T-helper 17 cell (primary cell): ENCODE data around the gene MGLL. TPM values are rescaled to one million over a fixed set of nuclear protein-coding genes. Genes with fewer than 3 reads are reported as not detected.

Experiments
- ATAC-seq: fragments of 150-1000 bp; cut with Tn5 transposase; 2 replicates; pipeline ENCODE4 v1.10.0; 2021; ENCODE audit warnings: mild to moderate bottlenecking, moderate library complexity
- DNase-seq, 3 donors: peaks; one replicate each; pipeline versions ENCODE4 v3.0.0 to v3.0.0-alpha.2; 2020 to 2021
- H3K9me3 ChIP-seq: one replicate; pipeline ENCODE4 v1.7.0; 2013; ENCODE audit warnings: low read length, mild to moderate bottlenecking; ENCODE audit not compliant: control insufficient read depth, poor library complexity, severe bottlenecking
- H3K27ac Mint-ChIP-seq: one replicate; pipeline ENCODE4 v1.8.0; 2022; ENCODE audit warnings: mild to moderate bottlenecking, moderate library complexity, mixed read lengths
- H3K27me3 Mint-ChIP-seq: one replicate; pipeline ENCODE4 v1.8.0; 2022; ENCODE audit warnings: mixed read lengths
- H3K36me3 Mint-ChIP-seq: one replicate; pipeline ENCODE4 v1.8.0; 2022; ENCODE audit warnings: low read depth, mixed read lengths
- H3K4me1 Mint-ChIP-seq: one replicate; pipeline ENCODE4 v1.8.0; 2022; ENCODE audit warnings: mild to moderate bottlenecking, mixed read lengths
- H3K4me3 Mint-ChIP-seq: one replicate; pipeline ENCODE4 v1.8.0; 2022; ENCODE audit warnings: mild to moderate bottlenecking, moderate library complexity, mixed read lengths
- total RNA-seq, 4 donors: library from RNA in 2 of 4; stranded (reverse) in 2 of 4; gene quantifications; one replicate each; pipeline ENCODE4 v1.2.3 and lab custom pipeline; 2022 to 2026

Gene MGLL
- total RNA-seq, 2 donors from 2014 or later = 3.3 to 28.7 TPM

DNA sequence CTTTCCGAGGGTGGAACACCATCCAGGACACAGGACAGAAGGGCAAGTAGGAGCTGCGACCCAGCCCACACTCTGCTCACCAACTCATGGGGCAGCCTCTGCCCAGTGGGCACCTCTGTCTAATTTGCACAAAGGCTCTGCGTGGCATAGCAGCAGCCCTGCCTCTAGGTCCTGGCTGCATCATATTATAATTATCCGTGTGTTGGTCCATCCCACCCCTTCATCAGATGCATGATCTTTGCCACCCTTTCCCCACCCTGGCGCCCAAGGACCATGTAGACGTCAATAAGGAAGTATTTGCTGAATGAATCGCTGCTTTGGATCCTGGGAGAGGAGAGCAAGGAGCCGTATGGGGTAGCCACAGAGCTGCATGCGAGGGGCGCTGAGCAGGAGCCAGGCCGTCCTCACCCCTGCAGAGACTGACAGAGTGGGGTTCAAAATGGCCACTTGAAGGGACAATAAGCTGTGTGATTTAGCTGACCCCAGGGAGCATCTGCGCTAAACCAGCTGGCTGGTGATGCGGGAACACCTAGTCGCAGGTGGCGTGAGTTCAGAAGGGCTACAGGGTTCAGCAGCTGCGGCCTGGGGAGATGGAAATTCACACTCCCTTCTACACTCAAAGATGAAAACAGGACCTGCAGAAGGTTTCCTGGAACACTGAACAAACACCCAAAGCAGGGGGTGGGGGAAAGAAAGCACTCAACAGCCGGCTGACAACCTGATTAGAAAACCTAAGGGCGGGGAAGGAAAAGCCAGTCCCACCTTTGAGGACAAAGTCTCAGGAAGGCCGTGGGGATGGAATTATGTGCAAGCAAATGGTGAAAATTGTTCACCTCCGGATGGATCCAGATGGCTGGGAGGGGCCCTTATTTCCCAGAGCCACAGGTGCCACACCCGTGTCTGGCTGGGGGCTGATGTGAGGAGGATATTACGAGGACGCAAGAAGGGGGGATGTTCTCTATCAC lies 6.4 kb downstream of the MGLL start:
- ATAC-seq = no peak
- H3K36me3 Mint-ChIP-seq = peaks cover 3% of the 10 kb centered on the region
- no peak for DNase-seq
- H3K27me3 Mint-ChIP-seq = peaks cover 53% of the 10 kb centered on the region
- peaks cover 3% of the 10 kb centered on the region for H3K9me3 ChIP-seq
- H3K4me1 Mint-ChIP-seq = peaks cover 4% of the 10 kb centered on the region
- no peak overlapping the region for H3K27ac Mint-ChIP-seq
- no peak overlapping the region for H3K4me3 Mint-ChIP-seq

DNA sequence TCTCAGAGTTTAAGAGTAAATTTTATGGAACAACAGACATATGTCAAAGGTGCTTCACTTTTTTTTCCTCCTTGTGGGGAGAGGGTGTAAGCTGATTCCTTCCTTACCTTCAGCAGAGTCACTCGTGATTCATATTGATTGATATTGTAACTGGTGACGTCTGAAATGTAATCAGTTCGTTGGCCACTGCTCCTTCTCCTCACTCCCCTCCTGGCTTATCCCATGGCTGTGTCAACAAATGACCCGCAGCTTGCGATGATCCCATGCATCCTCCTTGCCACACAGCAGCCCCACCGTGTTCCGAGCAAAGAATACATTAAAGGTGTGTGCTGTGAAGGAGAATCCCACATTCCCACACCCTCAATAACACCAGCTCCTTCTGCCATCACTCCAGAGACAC lies 7.3 kb downstream of the MGLL start:
- H3K9me3 ChIP-seq = peaks cover 3% of the 10 kb centered on the region
- ATAC-seq (no peak), DNase-seq (no peak)
- H3K27ac Mint-ChIP-seq = no peak overlapping the region
- peaks cover 3% of the 10 kb centered on the region for H3K36me3 Mint-ChIP-seq
- peaks cover 49% of the 10 kb centered on the region for H3K27me3 Mint-ChIP-seq
- no peak overlapping the region for H3K4me3 Mint-ChIP-seq
- no peaks in the 10 kb centered on the region for H3K4me1 Mint-ChIP-seq

DNA sequence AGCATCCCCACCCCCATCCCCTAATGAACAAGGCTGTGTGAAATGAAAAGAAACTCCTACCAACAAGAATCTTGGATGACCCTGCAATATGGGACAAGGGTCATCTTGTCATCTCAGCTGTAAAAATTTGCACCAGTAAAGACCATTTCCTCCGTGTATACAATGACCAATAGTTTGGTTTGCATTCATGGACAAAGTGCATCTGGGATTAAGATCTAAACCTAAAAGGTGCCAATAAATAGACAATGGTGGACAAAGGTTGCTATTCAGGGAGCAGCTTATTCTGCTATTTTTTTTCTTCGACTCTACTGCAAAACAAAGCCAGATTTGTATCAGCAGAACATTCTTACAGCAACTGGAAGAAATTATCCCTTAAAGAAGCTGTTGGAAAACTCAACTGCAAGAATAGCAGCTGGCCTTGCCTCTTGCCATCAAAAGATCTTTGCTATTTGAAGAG lies 8.0 kb downstream of the MGLL start:
- H3K27ac Mint-ChIP-seq = no peak overlapping the region
- ATAC-seq (no peak), DNase-seq (no peak)
- peaks cover 46% of the 10 kb centered on the region for H3K27me3 Mint-ChIP-seq
- H3K4me3 Mint-ChIP-seq = no peak overlapping the region
- H3K9me3 ChIP-seq = peaks cover 3% of the 10 kb centered on the region
- peaks cover 3% of the 10 kb centered on the region for H3K36me3 Mint-ChIP-seq
- no peaks in the 10 kb centered on the region for H3K4me1 Mint-ChIP-seq

DNA sequence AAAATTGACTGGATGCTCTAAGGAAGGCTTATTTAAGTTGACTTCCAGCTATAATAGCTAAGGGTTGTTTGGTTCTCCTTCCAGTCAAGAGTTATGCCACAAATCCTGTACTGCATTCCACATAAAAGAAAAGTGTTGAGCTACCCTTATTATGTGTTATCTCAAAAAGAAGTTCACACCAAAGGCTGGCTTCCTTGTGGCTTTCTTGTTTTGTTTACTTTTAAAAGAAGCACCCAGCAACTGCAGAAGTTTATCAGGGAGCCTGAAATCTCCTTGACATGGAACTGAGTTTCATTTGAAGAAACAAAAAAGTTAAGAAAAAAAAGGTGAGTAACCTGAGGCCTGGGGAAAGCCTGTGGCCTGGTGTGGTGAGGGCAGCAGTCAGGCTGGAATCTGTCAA lies 10.2 kb downstream of the MGLL start:
- Mint-ChIP-seq H3K27ac (no peak overlapping the region), H3K4me3 (no peak overlapping the region), H3K4me1 (peaks cover 3% of the 10 kb centered on the region), H3K36me3 (peaks cover 3% of the 10 kb centered on the region), H3K27me3 (peaks cover 46% of the 10 kb centered on the region)
- no peak for DNase-seq
- H3K9me3 ChIP-seq = peaks cover 3% of the 10 kb centered on the region
- ATAC-seq = no peak

DNA sequence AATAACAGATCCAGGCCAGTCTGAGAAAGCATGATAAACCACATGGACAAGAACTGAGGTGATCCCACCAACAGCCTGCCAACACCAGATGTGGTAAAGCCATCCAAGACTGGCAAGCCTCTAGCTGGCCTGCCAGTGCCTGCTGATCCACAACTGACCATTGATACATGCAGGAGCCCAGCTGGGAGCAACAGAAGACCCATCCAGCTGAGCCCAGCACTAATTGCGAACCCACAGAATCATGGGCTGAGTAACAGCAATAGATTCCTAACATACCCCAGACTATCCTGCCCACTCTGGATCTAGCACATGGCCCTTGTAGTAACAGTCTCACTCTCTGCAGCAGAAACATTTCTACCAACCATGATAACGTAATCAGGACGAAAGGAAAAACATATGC lies 10.6 kb downstream of the MGLL start:
- H3K27ac Mint-ChIP-seq = no peak overlapping the region
- peaks cover 42% of the 10 kb centered on the region for H3K27me3 Mint-ChIP-seq
- peaks cover 3% of the 10 kb centered on the region for H3K4me1 Mint-ChIP-seq

DNA sequence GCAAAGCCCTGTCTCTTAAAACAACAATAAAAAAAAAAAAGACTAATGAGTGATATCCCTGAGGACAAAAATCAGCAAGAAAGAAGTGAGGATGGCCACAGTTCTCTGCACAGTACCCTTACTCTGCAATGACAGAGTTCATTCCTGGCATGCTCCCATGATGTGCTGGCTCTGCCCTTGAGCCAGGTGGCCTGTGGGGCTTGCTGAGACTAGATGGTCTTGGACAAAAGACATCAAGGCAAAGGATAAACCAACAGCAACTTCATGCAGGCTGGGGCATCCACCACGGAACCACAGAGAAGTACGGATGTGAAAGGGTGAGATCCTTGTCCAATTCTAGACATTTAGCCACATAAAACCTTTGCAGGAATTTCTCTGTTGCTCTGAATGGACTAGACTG lies 12.7 kb downstream of the MGLL start:
- H3K9me3 ChIP-seq = peaks cover 3% of the 10 kb centered on the region
- H3K27ac Mint-ChIP-seq = no peak overlapping the region
- ATAC-seq (no peak), DNase-seq (no peak)
- peaks cover 2% of the 10 kb centered on the region for H3K36me3 Mint-ChIP-seq
- H3K27me3 Mint-ChIP-seq = peaks cover 29% of the 10 kb centered on the region
- H3K4me3 Mint-ChIP-seq = no peak overlapping the region
- H3K4me1 Mint-ChIP-seq = peaks cover 3% of the 10 kb centered on the region

More for the DNA sequence above, 10.6 kb downstream of the MGLL start:
- ATAC-seq (no peak), DNase-seq (no peak)
- H3K36me3 Mint-ChIP-seq = no peaks in the 10 kb centered on the region
- peaks cover 3% of the 10 kb centered on the region for H3K9me3 ChIP-seq
- no peak overlapping the region for H3K4me3 Mint-ChIP-seq

DNA sequence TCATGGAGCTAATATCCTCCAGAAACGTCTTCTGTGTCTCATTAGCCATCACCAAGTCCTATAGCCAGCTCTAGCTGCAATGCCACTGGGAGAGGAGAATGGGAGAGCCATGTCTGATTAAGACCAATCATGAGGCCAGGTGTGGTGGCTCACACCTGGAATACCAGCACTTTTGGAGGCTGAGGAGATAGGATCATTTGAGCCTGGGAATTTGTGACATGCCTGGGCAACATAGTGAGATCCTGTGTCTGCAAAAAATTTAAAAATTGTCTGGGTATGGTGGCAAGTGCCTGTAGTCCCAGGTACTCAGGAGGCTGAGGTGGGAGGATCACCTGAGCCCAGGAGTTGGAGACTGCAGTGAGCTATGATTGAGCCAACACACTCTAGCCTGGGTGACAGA lies 13.1 kb downstream of the MGLL start:
- Mint-ChIP-seq H3K4me1 (peaks cover 3% of the 10 kb centered on the region), H3K4me3 (no peak overlapping the region), H3K36me3 (peaks cover 2% of the 10 kb centered on the region), H3K27ac (no peak overlapping the region), H3K27me3 (peaks cover 25% of the 10 kb centered on the region)
- peaks cover 3% of the 10 kb centered on the region for H3K9me3 ChIP-seq
- ATAC-seq = no peak
- DNase-seq = no peak

DNA sequence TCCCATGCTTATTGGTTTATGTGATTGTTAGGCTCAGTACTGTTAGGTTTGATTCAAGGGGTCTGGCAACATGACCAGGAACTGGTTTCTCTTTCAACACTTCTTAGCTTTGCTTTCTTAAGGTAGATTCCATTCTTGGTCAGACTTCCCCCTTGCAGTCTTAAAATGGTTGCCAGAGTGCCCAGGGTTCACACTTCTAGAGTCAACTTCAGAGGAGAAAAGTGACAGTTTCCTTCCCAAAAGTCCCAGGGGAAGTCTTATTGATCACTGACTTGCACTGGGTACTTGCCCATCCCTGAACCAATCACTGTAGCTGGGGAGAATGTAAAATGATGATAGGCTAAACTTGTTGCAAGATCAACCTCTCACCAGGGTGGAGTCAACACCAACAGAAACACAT lies 14.1 kb downstream of the MGLL start:
- DNase-seq (no peak), ATAC-seq (no peak)
- H3K9me3 ChIP-seq = peaks cover 3% of the 10 kb centered on the region
- Mint-ChIP-seq H3K4me1 (peaks cover 3% of the 10 kb centered on the region), H3K27ac (no peak overlapping the region), H3K36me3 (peaks cover 2% of the 10 kb centered on the region), H3K27me3 (peaks cover 15% of the 10 kb centered on the region), H3K4me3 (no peak overlapping the region)

DNA sequence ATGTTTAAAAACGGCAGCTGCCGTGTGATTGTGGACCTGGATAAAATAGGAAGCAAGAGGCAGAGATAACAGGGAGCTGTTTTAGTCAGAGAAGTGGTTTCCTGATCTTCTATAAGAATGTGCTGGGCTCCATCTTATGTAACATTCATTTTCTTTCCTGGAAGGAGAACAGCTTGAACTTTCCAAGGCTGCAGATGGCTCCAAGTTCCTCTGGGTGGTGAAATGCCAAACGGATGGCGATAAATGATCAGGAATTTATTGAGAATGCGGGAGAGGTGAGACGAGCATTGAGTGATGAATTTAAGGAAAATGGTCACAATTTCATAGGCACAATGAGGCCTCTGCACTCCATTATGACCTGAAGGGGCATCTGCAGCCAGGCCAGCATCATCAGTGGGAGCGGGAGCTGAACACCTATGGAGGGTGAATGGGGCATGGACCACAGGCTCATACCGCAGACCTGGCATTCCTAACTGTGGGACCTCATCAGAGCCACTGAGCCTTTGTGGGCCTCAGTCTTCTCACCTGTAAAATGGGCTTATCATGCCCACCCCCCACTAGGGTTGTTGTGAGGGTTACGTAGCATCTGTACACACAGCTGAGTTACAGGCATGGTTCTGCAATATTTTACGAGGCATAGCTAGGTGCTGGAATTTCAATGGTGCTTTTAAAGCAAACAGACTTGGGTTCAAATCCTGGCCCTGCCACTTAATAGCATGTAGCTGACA lies 17.1 kb downstream of the MGLL start:
- H3K27me3 Mint-ChIP-seq = peaks cover 9% of the 10 kb centered on the region
- ATAC-seq (no peak), DNase-seq (no peak)
- H3K27ac Mint-ChIP-seq = no peak overlapping the region
- H3K36me3 Mint-ChIP-seq = peaks cover 2% of the 10 kb centered on the region
- H3K4me3 Mint-ChIP-seq = no peak overlapping the region
- H3K4me1 Mint-ChIP-seq = peaks cover 9% of the 10 kb centered on the region
- no peaks in the 10 kb centered on the region for H3K9me3 ChIP-seq

DNA sequence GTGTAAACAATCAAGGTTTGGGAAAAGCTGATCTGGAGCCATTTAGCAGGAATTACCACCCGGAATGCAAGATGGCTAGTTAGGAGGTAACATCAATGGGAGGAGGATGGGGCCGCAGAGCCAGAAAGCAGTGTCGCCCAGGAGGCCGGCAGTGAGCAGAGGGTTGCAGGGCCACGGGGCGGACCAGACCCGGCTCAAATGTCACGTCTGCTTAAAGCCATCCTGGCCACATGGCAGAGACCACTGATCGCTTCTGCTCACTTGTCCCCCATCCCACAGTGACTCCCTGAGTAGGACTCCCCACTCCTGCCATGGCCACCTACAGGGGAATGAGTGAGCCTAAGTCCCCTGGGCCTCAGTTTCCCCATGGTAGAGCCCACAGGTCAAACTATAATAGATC lies 18.2 kb downstream of the MGLL start:
- ATAC-seq = no peak
- peaks cover 2% of the 10 kb centered on the region for H3K36me3 Mint-ChIP-seq
- DNase-seq = no peak
- H3K9me3 ChIP-seq = no peaks in the 10 kb centered on the region
- H3K4me3 Mint-ChIP-seq = no peak overlapping the region
- H3K27me3 Mint-ChIP-seq = peaks cover 10% of the 10 kb centered on the region
- peaks cover 10% of the 10 kb centered on the region for H3K4me1 Mint-ChIP-seq
- no peak overlapping the region for H3K27ac Mint-ChIP-seq

DNA sequence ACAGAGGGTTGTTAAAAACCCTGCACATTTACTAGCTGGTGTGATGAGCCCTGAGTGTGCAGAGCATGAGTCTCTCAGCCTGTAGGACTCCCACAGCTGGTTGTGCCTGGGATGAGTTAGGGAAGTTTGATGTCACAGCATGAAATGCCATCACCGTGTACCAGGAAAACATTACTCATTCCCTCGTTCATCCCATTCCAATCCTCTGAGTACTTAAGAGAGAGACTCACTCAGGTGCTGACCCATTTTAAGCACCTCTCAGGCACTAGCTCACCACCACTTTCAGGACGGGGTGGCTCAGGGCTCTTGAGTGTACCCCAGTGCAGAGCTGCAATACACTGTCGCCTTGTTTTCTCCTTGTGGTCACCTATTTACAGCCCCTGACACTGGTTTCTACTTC lies 18.7 kb downstream of the MGLL start:
- H3K27me3 Mint-ChIP-seq = peaks cover 10% of the 10 kb centered on the region
- H3K4me1 Mint-ChIP-seq = peaks cover 10% of the 10 kb centered on the region
- ATAC-seq = no peak
- no peak overlapping the region for H3K4me3 Mint-ChIP-seq
- H3K36me3 Mint-ChIP-seq = peaks cover 2% of the 10 kb centered on the region
- H3K27ac Mint-ChIP-seq = no peak overlapping the region
- H3K9me3 ChIP-seq = no peaks in the 10 kb centered on the region
- no peak for DNase-seq

DNA sequence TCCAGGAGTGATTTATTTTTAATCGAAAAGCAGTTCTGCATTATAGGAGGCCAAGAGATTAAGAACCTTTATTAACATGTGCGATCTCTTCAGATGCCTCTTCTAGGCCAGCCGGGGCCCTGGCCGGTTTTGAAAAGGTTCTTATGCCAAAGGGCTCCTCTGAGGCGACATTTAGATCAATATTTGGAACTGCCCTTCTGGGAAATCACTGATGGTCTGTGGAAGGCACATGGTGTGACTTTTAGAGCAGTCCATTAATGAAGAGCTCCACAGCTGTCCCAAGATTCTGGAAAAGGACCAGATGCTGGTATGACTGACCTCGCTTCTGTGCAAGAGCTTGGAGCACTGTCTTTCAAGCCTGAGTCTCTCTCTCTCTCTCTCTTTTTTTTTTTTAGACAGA lies 19.7 kb downstream of the MGLL start:
- no peaks in the 10 kb centered on the region for H3K9me3 ChIP-seq
- no peak for DNase-seq
- Mint-ChIP-seq H3K4me3 (no peak overlapping the region), H3K36me3 (peaks cover 2% of the 10 kb centered on the region), H3K27ac (no peak overlapping the region), H3K4me1 (peaks cover 12% of the 10 kb centered on the region), H3K27me3 (peaks cover 10% of the 10 kb centered on the region)
- ATAC-seq = no peak

DNA sequence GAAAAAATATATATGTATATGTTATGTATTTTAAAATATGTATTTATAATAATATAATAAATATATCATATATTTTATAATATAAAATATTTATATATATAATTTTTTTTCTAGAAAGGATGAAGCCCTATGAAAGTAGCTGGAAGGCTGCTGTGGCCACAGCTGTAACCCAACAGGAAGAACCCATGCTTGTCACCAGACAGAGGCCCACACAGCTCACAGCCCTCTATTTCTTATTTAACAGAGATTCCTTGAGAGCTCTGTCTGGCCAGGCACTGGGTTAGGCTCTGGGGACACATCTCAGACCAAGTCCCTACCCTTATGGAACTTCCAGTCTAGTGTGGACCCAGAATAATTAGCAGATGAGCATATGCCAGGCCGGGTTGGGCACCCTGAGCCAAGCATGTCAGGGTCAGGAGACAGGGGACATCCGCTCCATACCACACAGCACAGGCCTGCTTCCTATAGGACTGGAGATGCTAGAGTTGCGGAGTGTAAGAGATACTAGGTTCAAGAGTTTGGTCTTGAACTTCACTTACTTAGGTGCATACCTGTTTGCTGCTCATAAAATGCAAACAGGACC lies 20.5 kb downstream of the MGLL start:
- DNase-seq (no peak), ATAC-seq (no peak)
- Mint-ChIP-seq H3K27ac (no peak overlapping the region), H3K4me3 (no peak overlapping the region), H3K27me3 (peaks cover 10% of the 10 kb centered on the region), H3K36me3 (peaks cover 2% of the 10 kb centered on the region), H3K4me1 (peaks cover 9% of the 10 kb centered on the region)
- H3K9me3 ChIP-seq = no peaks in the 10 kb centered on the region
